ENCODE results near the gene URM1.
"Not testable (repeated sequence)": the region's sequence is repeated elsewhere in the genome, so short reads cannot be mapped to it uniquely, and the experiment has no call there.

The URM1 gene

GRCh38 chr9:128416432-128417019 is 45.4 kb downstream of the URM1 start:
- Histone ChIP-seq H3K36me3 (ENCODE audit: control insufficient read depth in 2 of 2, insufficient read depth in 2 of 2, low read length in 2 of 2) (no peaks in the 10 kb centered on the region), H3K9ac (ENCODE audit: low read depth in 1 of 2, low read length in 2 of 2) (no peak overlapping the region), H3K4me1 (ENCODE audit: control insufficient read depth in 2 of 2, insufficient read depth in 2 of 2, low read length in 2 of 2) (peaks cover 12 to 14% of the 10 kb centered on the region in 2 donors), H3K27ac (ENCODE audit: low read depth in 2 of 2, low read length in 2 of 2) (no peak overlapping the region), H3K27me3 (ENCODE audit: control insufficient read depth in 2 of 2, insufficient read depth in 2 of 2, low read length in 2 of 2) (peaks cover 24 to 26% of the 10 kb centered on the region in 2 donors), H3K9me3 (ENCODE audit: control insufficient read depth in 2 of 2, low read length in 2 of 2) (no peaks in the 10 kb centered on the region), H3K4me3 (ENCODE audit: low read length in 2 of 2) (no peak overlapping the region)

- Histone ChIP-seq H3K27ac (ENCODE audit: low read depth in 2 of 2, low read length in 2 of 2) (no peak overlapping the region), H3K4me1 (ENCODE audit: control insufficient read depth in 2 of 2, insufficient read depth in 2 of 2, low read length in 2 of 2) (peaks cover 12 to 14% of the 10 kb centered on the region in 2 donors), H3K36me3 (ENCODE audit: control insufficient read depth in 2 of 2, insufficient read depth in 2 of 2, low read length in 2 of 2) (no peaks in the 10 kb centered on the region), H3K27me3 (ENCODE audit: control insufficient read depth in 2 of 2, insufficient read depth in 2 of 2, low read length in 2 of 2) (peaks cover 24 to 28% of the 10 kb centered on the region in 2 donors), H3K4me3 (ENCODE audit: low read length in 2 of 2) (peak overlapping the region; percentile 33 to 48), H3K9me3 (ENCODE audit: control insufficient read depth in 2 of 2, low read length in 2 of 2) (no peaks in the 10 kb centered on the region), H3K9ac (ENCODE audit: low read depth in 1 of 2, low read length in 2 of 2) (no peak overlapping the region)
Measured at GRCh38 chr9:128419061-128419925, 48.1 kb downstream of the URM1 start.

GRCh38 chr9:128420060-128420650 is 49.0 kb downstream of the URM1 start:
- no peaks in the 10 kb centered on the region for H3K9me3 ChIP-seq (ENCODE audit: control insufficient read depth in 2 of 2, low read length in 2 of 2)
- H3K27ac ChIP-seq (ENCODE audit: low read depth in 2 of 2, low read length in 2 of 2): peak overlapping the region in 1 of 2 donors; percentile 58
- H3K4me3 ChIP-seq (ENCODE audit: low read length in 2 of 2): peak overlapping the region; percentile 58 to 60
- H3K27me3 ChIP-seq (ENCODE audit: control insufficient read depth in 2 of 2, insufficient read depth in 2 of 2, low read length in 2 of 2): peaks cover 19 to 27% of the 10 kb centered on the region in 2 donors
- H3K36me3 ChIP-seq (ENCODE audit: control insufficient read depth in 2 of 2, insufficient read depth in 2 of 2, low read length in 2 of 2): no peaks in the 10 kb centered on the region
- H3K9ac ChIP-seq (ENCODE audit: low read depth in 1 of 2, low read length in 2 of 2): peak overlapping the region in 1 of 2 donors; percentile 57
- H3K4me1 ChIP-seq (ENCODE audit: control insufficient read depth in 2 of 2, insufficient read depth in 2 of 2, low read length in 2 of 2): peaks cover 12 to 14% of the 10 kb centered on the region in 2 donors

- H3K4me1 ChIP-seq (ENCODE audit: control insufficient read depth in 2 of 2, insufficient read depth in 2 of 2, low read length in 2 of 2): peaks cover 12 to 14% of the 10 kb centered on the region in 2 donors
- peak within 1 kb of the TSS in 1 of 2 donors; percentile 58 for H3K9ac ChIP-seq (ENCODE audit: low read depth in 1 of 2, low read length in 2 of 2)
- peaks cover 16 to 23% of the 10 kb centered on the region in 2 donors for H3K27me3 ChIP-seq (ENCODE audit: control insufficient read depth in 2 of 2, insufficient read depth in 2 of 2, low read length in 2 of 2)
- no peaks in the 10 kb centered on the region for H3K36me3 ChIP-seq (ENCODE audit: control insufficient read depth in 2 of 2, insufficient read depth in 2 of 2, low read length in 2 of 2)
- peak within 1 kb of the TSS; percentile 60 to 64 for H3K4me3 ChIP-seq (ENCODE audit: low read length in 2 of 2)
- H3K27ac ChIP-seq (ENCODE audit: low read depth in 2 of 2, low read length in 2 of 2): peak within 1 kb of the TSS in 1 of 2 donors; percentile 58
- no peaks in the 10 kb centered on the region for H3K9me3 ChIP-seq (ENCODE audit: control insufficient read depth in 2 of 2, low read length in 2 of 2)
Measured at GRCh38 chr9:128420651-128421481, 49.7 kb downstream of the URM1 start, which contains the start of gene CERCAM. CERCAM (plus strand) TSS chr9:128420857; CDS start chr9:128420878, 21 bp downstream.

GRCh38 chr9:128421482-128421996 is 50.4 kb downstream of the URM1 start:
- Histone ChIP-seq H3K9me3 (ENCODE audit: control insufficient read depth in 2 of 2, low read length in 2 of 2) (no peaks in the 10 kb centered on the region), H3K27ac (ENCODE audit: low read depth in 2 of 2, low read length in 2 of 2) (no peak overlapping the region), H3K4me3 (ENCODE audit: low read length in 2 of 2) (peak overlapping the region in 1 of 2 donors; percentile 64), H3K4me1 (ENCODE audit: control insufficient read depth in 2 of 2, insufficient read depth in 2 of 2, low read length in 2 of 2) (peaks cover 12 to 14% of the 10 kb centered on the region in 2 donors), H3K36me3 (ENCODE audit: control insufficient read depth in 2 of 2, insufficient read depth in 2 of 2, low read length in 2 of 2) (no peaks in the 10 kb centered on the region), H3K9ac (ENCODE audit: low read depth in 1 of 2, low read length in 2 of 2) (peak overlapping the region in 1 of 2 donors; percentile 58), H3K27me3 (ENCODE audit: control insufficient read depth in 2 of 2, insufficient read depth in 2 of 2, low read length in 2 of 2) (peaks cover 10 to 19% of the 10 kb centered on the region in 2 donors)

- H3K36me3 ChIP-seq (ENCODE audit: control insufficient read depth in 2 of 2, insufficient read depth in 2 of 2, low read length in 2 of 2); H3K9ac ChIP-seq (ENCODE audit: low read depth in 1 of 2, low read length in 2 of 2); H3K9me3 ChIP-seq (ENCODE audit: control insufficient read depth in 2 of 2, low read length in 2 of 2); H3K4me3 ChIP-seq (ENCODE audit: low read length in 2 of 2); H3K27ac ChIP-seq (ENCODE audit: low read depth in 2 of 2, low read length in 2 of 2): not testable (repeated sequence)
- Histone ChIP-seq H3K27me3 (ENCODE audit: control insufficient read depth in 2 of 2, insufficient read depth in 2 of 2, low read length in 2 of 2) (peaks cover 9 to 15% of the 10 kb centered on the region in 2 donors), H3K4me1 (ENCODE audit: control insufficient read depth in 2 of 2, insufficient read depth in 2 of 2, low read length in 2 of 2) (peaks cover 12 to 14% of the 10 kb centered on the region in 2 donors)
Measured at GRCh38 chr9:128422022-128422782, 51.0 kb downstream of the URM1 start.

GRCh38 chr9:128422783-128423150 is 51.6 kb downstream of the URM1 start:
- Histone ChIP-seq H3K27me3 (ENCODE audit: control insufficient read depth in 2 of 2, insufficient read depth in 2 of 2, low read length in 2 of 2) (peaks cover 9 to 13% of the 10 kb centered on the region in 2 donors), H3K27ac (ENCODE audit: low read depth in 2 of 2, low read length in 2 of 2) (no peak overlapping the region), H3K4me3 (ENCODE audit: low read length in 2 of 2) (no peak overlapping the region), H3K36me3 (ENCODE audit: control insufficient read depth in 2 of 2, insufficient read depth in 2 of 2, low read length in 2 of 2) (no peaks in the 10 kb centered on the region), H3K9me3 (ENCODE audit: control insufficient read depth in 2 of 2, low read length in 2 of 2) (no peaks in the 10 kb centered on the region), H3K9ac (ENCODE audit: low read depth in 1 of 2, low read length in 2 of 2) (no peak overlapping the region), H3K4me1 (ENCODE audit: control insufficient read depth in 2 of 2, insufficient read depth in 2 of 2, low read length in 2 of 2) (peaks cover 12 to 14% of the 10 kb centered on the region in 2 donors)

GRCh38 chr9:128423356-128423755 is 52.2 kb downstream of the URM1 start:
- peaks cover 12 to 14% of the 10 kb centered on the region in 2 donors for H3K4me1 ChIP-seq (ENCODE audit: control insufficient read depth in 2 of 2, insufficient read depth in 2 of 2, low read length in 2 of 2)
- not testable (repeated sequence) for H3K27ac ChIP-seq (ENCODE audit: low read depth in 2 of 2, low read length in 2 of 2); H3K4me3 ChIP-seq (ENCODE audit: low read length in 2 of 2); H3K36me3 ChIP-seq (ENCODE audit: control insufficient read depth in 2 of 2, insufficient read depth in 2 of 2, low read length in 2 of 2); H3K9ac ChIP-seq (ENCODE audit: low read depth in 1 of 2, low read length in 2 of 2); H3K9me3 ChIP-seq (ENCODE audit: control insufficient read depth in 2 of 2, low read length in 2 of 2)
- peaks cover 9 to 13% of the 10 kb centered on the region in 2 donors for H3K27me3 ChIP-seq (ENCODE audit: control insufficient read depth in 2 of 2, insufficient read depth in 2 of 2, low read length in 2 of 2)

DNA sequence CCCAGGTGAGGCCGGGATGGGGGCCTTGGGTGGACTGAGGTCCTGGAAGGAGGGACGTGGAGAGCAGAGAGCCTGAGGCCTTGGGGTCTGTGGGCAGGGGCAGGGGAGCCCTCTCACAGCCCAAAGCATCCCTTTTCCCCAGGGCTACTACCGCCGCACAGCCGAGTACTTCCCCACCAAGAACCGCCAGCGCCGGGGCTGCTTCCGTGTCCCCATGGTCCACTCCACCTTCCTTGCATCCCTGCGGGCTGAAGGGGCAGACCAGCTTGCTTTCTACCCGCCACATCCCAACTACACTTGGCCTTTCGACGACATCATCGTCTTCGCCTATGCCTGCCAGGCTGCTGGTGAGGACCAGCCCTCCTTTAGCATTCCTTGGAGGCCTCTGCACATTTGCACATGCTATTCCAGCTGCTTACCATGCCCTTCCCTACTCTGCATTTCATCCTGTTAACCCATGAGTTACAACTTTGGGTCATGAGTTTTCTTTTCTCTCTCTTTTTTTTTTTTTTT is 53.1 kb downstream of the URM1 start:
- no peaks in the 10 kb centered on the region for H3K9me3 ChIP-seq (ENCODE audit: control insufficient read depth in 2 of 2, low read length in 2 of 2)
- no peak overlapping the region for H3K9ac ChIP-seq (ENCODE audit: low read depth in 1 of 2, low read length in 2 of 2)
- H3K4me3 ChIP-seq (ENCODE audit: low read length in 2 of 2): no peak overlapping the region
- peaks cover 7 to 9% of the 10 kb centered on the region in 2 donors for H3K4me1 ChIP-seq (ENCODE audit: control insufficient read depth in 2 of 2, insufficient read depth in 2 of 2, low read length in 2 of 2)
- H3K27ac ChIP-seq (ENCODE audit: low read depth in 2 of 2, low read length in 2 of 2): no peak overlapping the region
- H3K27me3 ChIP-seq (ENCODE audit: control insufficient read depth in 2 of 2, insufficient read depth in 2 of 2, low read length in 2 of 2): peaks cover 3 to 7% of the 10 kb centered on the region in 2 donors
- H3K36me3 ChIP-seq (ENCODE audit: control insufficient read depth in 2 of 2, insufficient read depth in 2 of 2, low read length in 2 of 2): no peaks in the 10 kb centered on the region

Measured in mucosa of rectum (tissue), 2 donors.